GM19240 (cell line): ENCODE data around the gene ANKS1B.
"Not testable (repeated sequence)": the region's sequence is repeated elsewhere in the genome, so short reads cannot be mapped to it uniquely, and the experiment has no call there.

Source experiments
- DNase-seq: peaks from one replicate; pipeline ENCODE4 v3.0.0; 2011; ENCODE audit warnings: low spot score; ENCODE audit not compliant: insufficient read length

ANKS1B gene

GRCh38 chr12:98970210-98970609 is 1014.5 kb downstream of the ANKS1B start:
- DNase-seq = no peak

- no peak for DNase-seq
Observed at GRCh38 chr12:98968896-98969295, 1015.8 kb downstream of the ANKS1B start.

GRCh38 chr12:98957135-98957534 is 1027.6 kb downstream of the ANKS1B start:
- not testable (repeated sequence) for DNase-seq

GRCh38 chr12:98955284-98955683 is 1029.5 kb downstream of the ANKS1B start:
- DNase-seq = no peak

- no peak for DNase-seq
Observed at GRCh38 chr12:98954506-98954905, 1030.2 kb downstream of the ANKS1B start.

- no peak for DNase-seq
Observed at GRCh38 chr12:98951406-98951805, 1033.3 kb downstream of the ANKS1B start.

GRCh38 chr12:98948343-98948949 is 1036.3 kb downstream of the ANKS1B start:
- DNase-seq = no peak

- DNase-seq = no peak
Observed at GRCh38 chr12:98945864-98946263, 1038.9 kb downstream of the ANKS1B start.

- no peak for DNase-seq
Observed at GRCh38 chr12:98939926-98940325, 1044.8 kb downstream of the ANKS1B start.

GRCh38 chr12:98939350-98939749 is 1045.4 kb downstream of the ANKS1B start:
- DNase-seq = no peak

- DNase-seq = no peak
Observed at GRCh38 chr12:98935847-98936246, 1048.9 kb downstream of the ANKS1B start.

- DNase-seq = no peak
Observed at GRCh38 chr12:98922871-98923270, 1061.9 kb downstream of the ANKS1B start.

- no peak for DNase-seq
Observed at GRCh38 chr12:98918176-98918863, 1066.4 kb downstream of the ANKS1B start.

- DNase-seq = no peak
Observed at GRCh38 chr12:98916106-98916505, 1068.6 kb downstream of the ANKS1B start.

GRCh38 chr12:98912401-98912974 is 1072.2 kb downstream of the ANKS1B start:
- DNase-seq = no peak

GRCh38 chr12:98911396-98911795 is 1073.3 kb downstream of the ANKS1B start:
- no peak for DNase-seq

GRCh38 chr12:98909746-98910145 is 1075.0 kb downstream of the ANKS1B start:
- no peak for DNase-seq

GRCh38 chr12:98908866-98909265 is 1075.9 kb downstream of the ANKS1B start:
- DNase-seq = no peak

GRCh38 chr12:98903875-98904274 is 1080.9 kb downstream of the ANKS1B start:
- DNase-seq = no peak

GRCh38 chr12:98901189-98901588 is 1083.5 kb downstream of the ANKS1B start:
- no peak for DNase-seq

GRCh38 chr12:98896938-98897337 is 1087.8 kb downstream of the ANKS1B start:
- DNase-seq = no peak

GRCh38 chr12:98895086-98895651 is 1089.6 kb downstream of the ANKS1B start:
- no peak for DNase-seq
